Measurements from ENCODE around the gene MIPOL1. TPM values are rescaled to one million over a fixed set of nuclear protein-coding genes. Genes with fewer than 3 reads are reported as not detected.
"Not testable (repeated sequence)": the region's sequence is repeated elsewhere in the genome, so short reads cannot be mapped to it uniquely, and the experiment has no call there.

Gene MIPOL1
- total and polyA plus RNA-seq, 3 donors from 2014 or later: 9.0 to 38.8 (median 31.6) TPM

GRCh38 chr14:37157987-37158386 lies 39.8 kb upstream of the MIPOL1 start:
- Histone ChIP-seq H3K27me3 (no peaks in the 10 kb centered on the region), H3K4me1 (no peaks in the 10 kb centered on the region), H3K9me3 (no peaks in the 10 kb centered on the region), H3K36me3 (ENCODE audit: low read depth, missing control alignments) (no peaks in the 10 kb centered on the region), H3K27ac (no peak overlapping the region), H3K4me3 (no peak overlapping the region)
- DNase-seq: no peak
- intact Hi-C loops (cut with DNase I; ENCODE audit: low total_unique reads): no loop called here
- no peak for TF ChIP-seq POLR2A (IDR thresholded peaks at IDR 0.05)
- no peak for TF ChIP-seq CTCF (IDR thresholded peaks at IDR 0.05)
- WGBS, 2 donors: 88 to 92% methylated on average over 2 of the region's 2 CpGs

GRCh38 chr14:37162307-37162706 lies 35.4 kb upstream of the MIPOL1 start:
- H3K27me3 ChIP-seq; H3K4me3 ChIP-seq; H3K4me1 ChIP-seq; H3K9me3 ChIP-seq; H3K27ac ChIP-seq; DNase-seq; intact Hi-C loops (cut with DNase I; ENCODE audit: low total_unique reads); H3K36me3 ChIP-seq (ENCODE audit: low read depth, missing control alignments): not testable (repeated sequence)
- 100% methylated on average over 2 of the region's 2 CpGs for WGBS, 2 donors

- 82 to 85% methylated on average over 3 of the region's 3 CpGs for WGBS, 2 donors
- Histone ChIP-seq H3K36me3 (ENCODE audit: low read depth, missing control alignments) (no peaks in the 10 kb centered on the region), H3K9me3 (no peaks in the 10 kb centered on the region), H3K4me1 (peaks cover 8% of the 10 kb centered on the region), H3K27ac (no peak overlapping the region), H3K4me3 (no peak overlapping the region), H3K27me3 (no peaks in the 10 kb centered on the region)
- TF ChIP-seq POLR2A (IDR thresholded peaks at IDR 0.05) (no peak), CTCF (IDR thresholded peaks at IDR 0.05) (no peak)
- DNase-seq: no peak
- intact Hi-C loops (cut with DNase I; ENCODE audit: low total_unique reads): no loop called here
These were observed 31.9 kb upstream of the MIPOL1 start for GRCh38 chr14:37165794-37166193.

- peaks cover 8% of the 10 kb centered on the region for H3K4me1 ChIP-seq
- intact Hi-C loops (cut with DNase I; ENCODE audit: low total_unique reads): no loop called here
- no peaks in the 10 kb centered on the region for H3K36me3 ChIP-seq (ENCODE audit: low read depth, missing control alignments)
- TF ChIP-seq CTCF (IDR thresholded peaks at IDR 0.05) (no peak), POLR2A (IDR thresholded peaks at IDR 0.05) (no peak)
- H3K27ac ChIP-seq: peak overlapping the region; percentile 44 to 46
- WGBS, 2 donors: 71 to 78% methylated on average over 10 of the region's 10 CpGs
- no peaks in the 10 kb centered on the region for H3K9me3 ChIP-seq
- DNase-seq: peak; percentile 76
- no peak overlapping the region for H3K4me3 ChIP-seq
- no peaks in the 10 kb centered on the region for H3K27me3 ChIP-seq
These were observed 30.3 kb upstream of the MIPOL1 start for GRCh38 chr14:37167151-37168047.

GRCh38 chr14:37168721-37169120 lies 29.0 kb upstream of the MIPOL1 start:
- Histone ChIP-seq H3K4me3 (no peak overlapping the region), H3K27ac (peak overlapping the region; percentile 46 to 59), H3K4me1 (peaks cover 8% of the 10 kb centered on the region), H3K36me3 (ENCODE audit: low read depth, missing control alignments) (no peaks in the 10 kb centered on the region), H3K27me3 (no peaks in the 10 kb centered on the region), H3K9me3 (no peaks in the 10 kb centered on the region)
- DNase-seq: peak; percentile 90
- intact Hi-C loops (cut with DNase I; ENCODE audit: low total_unique reads): no loop called here
- TF ChIP-seq POLR2A (IDR thresholded peaks at IDR 0.05) (no peak), CTCF (IDR thresholded peaks at IDR 0.05) (no peak)
- 62 to 71% methylated on average over 4 of the region's 4 CpGs for WGBS, 2 donors
